GM12801 (cell line): ENCODE data around the gene CCBE1.

Experiments used
- TF ChIP-seq, protein P1 (sequence below): IDR thresholded peaks from one replicate; pipeline ENCODE4 v1.5.1; 2011; ENCODE audit warnings: control low read depth; ENCODE audit not compliant: insufficient read length; ENCODE audit errors: extremely low read depth

Gene CCBE1

DNA sequence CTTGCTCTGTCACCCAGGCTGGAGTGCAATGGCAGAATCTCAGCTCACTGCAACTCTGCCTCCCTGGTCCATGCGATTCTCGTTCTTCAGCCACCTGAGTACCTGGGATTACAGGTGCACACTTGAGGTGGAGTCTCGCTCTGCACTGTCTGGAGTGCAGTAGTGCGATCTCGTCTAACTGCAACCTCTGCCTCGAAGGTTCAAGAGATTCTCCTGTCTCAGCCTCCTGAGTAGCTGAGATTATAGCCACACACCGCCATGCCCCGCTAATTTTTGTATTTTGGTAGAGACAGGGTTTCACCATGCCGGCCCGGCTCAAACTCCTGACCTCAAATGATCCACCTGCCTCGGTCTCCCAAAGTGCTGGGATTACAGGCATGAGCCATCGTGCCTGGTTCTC is 83.3 kb downstream of the CCBE1 start:
- TF ChIP-seq, protein P1, sequence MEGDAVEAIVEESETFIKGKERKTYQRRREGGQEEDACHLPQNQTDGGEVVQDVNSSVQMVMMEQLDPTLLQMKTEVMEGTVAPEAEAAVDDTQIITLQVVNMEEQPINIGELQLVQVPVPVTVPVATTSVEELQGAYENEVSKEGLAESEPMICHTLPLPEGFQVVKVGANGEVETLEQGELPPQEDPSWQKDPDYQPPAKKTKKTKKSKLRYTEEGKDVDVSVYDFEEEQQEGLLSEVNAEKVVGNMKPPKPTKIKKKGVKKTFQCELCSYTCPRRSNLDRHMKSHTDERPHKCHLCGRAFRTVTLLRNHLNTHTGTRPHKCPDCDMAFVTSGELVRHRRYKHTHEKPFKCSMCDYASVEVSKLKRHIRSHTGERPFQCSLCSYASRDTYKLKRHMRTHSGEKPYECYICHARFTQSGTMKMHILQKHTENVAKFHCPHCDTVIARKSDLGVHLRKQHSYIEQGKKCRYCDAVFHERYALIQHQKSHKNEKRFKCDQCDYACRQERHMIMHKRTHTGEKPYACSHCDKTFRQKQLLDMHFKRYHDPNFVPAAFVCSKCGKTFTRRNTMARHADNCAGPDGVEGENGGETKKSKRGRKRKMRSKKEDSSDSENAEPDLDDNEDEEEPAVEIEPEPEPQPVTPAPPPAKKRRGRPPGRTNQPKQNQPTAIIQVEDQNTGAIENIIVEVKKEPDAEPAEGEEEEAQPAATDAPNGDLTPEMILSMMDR = no peak

DNA sequence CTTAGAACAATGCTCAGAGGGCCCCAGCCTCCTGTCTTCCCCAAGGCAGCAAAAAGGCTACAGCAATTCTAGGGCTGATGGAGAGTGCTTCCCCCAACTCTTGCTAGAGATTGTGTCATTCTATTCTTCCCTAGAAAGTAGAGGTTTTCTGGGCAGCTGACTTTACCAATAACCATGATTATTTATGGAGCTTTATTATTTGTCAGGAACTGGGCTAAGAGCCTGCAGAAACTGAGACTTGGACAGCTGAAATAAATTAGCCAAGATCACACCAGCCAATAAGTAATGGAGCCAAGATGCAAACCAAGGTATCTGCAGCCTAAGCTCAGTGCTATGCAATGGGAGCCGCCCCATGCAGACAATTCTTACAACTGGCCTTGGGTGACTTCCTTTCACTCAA is 84.8 kb downstream of the CCBE1 start:
- TF ChIP-seq, protein P1 = no peak

DNA sequence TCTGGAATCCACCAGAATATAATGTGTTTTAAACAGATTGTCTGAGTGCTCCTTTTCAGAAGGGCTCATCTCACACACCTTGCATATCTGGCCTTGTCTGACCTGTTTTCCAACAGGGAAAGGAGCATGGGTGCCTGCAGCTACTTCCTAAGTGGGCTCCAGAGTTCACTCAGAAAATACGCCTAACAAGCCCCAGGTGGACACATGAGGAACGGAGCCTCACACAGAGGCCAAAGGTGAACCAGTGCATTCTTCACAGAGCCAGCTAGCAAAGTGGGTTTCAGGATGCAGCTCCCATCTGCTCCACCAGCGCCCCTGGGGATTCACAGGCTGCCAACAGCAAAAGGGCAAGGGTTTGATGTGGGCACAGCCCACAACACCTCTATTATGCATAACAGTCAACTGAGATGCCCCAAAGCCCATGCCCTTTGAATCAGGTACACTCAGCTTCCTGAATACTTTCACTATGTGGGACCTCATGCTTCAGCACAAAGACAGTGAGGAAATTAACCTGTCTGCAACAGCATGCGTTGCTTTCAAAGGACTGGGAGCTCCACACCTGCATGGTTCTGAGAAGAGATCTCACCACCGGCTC is 86.6 kb downstream of the CCBE1 start:
- TF ChIP-seq, protein P1 = no peak

DNA sequence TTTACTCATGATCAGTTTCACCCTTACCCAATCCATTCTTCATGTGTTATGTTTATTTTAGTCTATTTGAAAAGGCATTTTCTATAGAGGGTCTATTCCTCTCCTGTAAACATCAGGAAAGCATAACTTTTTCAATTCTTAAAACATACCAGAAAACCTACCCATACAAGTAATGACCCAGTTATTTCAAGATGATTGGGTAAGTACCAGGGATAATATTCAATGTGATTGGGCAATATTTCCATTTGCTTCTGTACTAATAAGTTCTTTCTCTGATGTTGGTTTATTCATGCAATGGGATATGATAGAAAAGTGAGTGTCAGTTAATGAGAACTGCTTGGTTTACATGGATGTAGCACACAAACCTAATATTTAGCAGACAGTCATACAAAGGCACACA is 87.6 kb downstream of the CCBE1 start:
- TF ChIP-seq, protein P1 = no peak

DNA sequence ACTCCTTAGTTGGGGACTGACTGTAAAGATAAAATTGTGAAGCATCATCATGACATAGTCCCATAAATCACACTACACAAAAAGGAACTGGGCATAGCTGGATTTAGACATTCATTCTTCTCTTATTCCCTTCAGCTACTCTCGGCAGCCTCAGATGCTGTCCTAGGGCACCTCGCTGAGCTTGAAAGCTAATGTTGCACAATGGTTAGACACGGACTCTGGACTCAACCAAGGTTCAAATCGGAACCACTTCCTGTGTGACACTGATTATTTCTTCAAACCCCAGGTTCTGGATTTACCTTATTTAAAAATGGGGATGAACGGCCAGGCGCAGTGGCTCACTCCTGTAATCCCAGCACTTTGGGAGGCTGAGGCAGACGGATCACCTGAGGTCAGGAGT is 89.8 kb downstream of the CCBE1 start:
- TF ChIP-seq, protein P1 = no peak

DNA sequence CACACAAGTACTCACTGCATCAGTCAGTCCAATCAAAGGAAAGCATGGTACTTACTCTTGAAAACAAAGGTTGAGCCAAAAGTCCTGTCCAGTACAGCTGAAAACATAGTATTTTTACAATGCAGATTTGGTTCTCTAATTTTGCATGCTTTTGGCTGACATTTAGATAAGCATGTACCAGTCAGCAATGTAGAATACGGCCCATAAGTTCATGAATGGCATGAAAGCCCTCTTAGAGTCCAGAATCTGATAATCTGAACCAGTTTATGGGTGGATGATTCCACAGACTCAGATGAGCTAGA is 90.2 kb downstream of the CCBE1 start:
- TF ChIP-seq, protein P1 = no peak

DNA sequence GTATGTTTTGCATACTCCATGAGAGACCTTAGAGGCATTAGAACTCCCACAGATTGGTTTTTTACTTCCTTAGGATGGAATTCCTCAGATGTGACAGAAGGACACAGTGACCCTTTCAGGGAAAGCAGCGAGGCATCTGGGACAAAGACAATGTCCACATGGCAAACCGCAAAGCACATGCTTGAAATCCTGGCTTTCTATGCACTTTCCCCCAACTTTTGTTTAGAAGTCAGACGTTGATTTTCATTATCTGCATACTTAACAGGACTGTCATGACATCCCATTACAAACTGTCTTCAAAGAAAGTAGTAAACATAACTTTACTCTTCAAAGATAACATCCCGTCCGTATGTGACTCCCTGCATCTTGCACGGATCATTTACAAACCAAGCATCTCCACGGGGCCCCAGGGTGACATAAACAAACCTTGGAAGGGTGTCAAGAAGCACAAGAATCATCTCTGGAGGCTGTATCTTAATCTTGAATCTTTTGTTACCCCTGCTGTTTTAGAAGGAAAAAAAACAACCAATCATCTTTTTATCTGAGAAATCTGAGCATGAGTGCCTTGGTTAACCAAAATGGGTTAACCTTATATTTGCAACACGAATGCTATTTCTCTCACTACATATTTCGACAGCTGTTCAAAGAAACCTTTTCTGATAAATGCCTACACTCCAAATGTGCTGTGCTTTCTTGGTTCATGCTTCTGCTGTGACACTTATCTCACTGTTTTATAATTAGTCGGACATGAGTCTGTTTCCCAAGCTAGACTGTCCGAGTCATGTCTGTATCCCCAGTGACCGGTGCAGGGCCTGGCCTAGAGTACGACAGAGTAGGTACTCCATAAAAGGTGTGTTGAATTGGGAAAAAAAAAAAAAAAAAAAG is 90.8 kb downstream of the CCBE1 start:
- TF ChIP-seq, protein P1 = no peak
